GM12865 (cell line): Measurements from ENCODE around the gene FARS2.

Experiments
- DNase-seq: peaks from one replicate; pipeline ENCODE4 v3.0.0; 2010; ENCODE audit warnings: low read depth
- H3K4me3 ChIP-seq: 2 replicates; pipeline ENCODE4 v1.5.1; 2011; ENCODE audit warnings: mild to moderate bottlenecking, low read depth, low read length, control low read depth
- TF ChIP-seq, protein P1 (sequence below): IDR thresholded peaks from 2 replicates; pipeline ENCODE4 v1.5.1; 2011; ENCODE audit warnings: low read length, control low read depth, low read depth, inconsistent platforms; ENCODE audit not compliant: insufficient read depth; ENCODE audit errors: missing control alignments

FARS2 gene

GRCh38 chr6:5481033-5481432 lies 219.7 kb downstream of the FARS2 start:
- TF ChIP-seq, protein P1, sequence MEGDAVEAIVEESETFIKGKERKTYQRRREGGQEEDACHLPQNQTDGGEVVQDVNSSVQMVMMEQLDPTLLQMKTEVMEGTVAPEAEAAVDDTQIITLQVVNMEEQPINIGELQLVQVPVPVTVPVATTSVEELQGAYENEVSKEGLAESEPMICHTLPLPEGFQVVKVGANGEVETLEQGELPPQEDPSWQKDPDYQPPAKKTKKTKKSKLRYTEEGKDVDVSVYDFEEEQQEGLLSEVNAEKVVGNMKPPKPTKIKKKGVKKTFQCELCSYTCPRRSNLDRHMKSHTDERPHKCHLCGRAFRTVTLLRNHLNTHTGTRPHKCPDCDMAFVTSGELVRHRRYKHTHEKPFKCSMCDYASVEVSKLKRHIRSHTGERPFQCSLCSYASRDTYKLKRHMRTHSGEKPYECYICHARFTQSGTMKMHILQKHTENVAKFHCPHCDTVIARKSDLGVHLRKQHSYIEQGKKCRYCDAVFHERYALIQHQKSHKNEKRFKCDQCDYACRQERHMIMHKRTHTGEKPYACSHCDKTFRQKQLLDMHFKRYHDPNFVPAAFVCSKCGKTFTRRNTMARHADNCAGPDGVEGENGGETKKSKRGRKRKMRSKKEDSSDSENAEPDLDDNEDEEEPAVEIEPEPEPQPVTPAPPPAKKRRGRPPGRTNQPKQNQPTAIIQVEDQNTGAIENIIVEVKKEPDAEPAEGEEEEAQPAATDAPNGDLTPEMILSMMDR, result no peak
- DNase-seq, result no peak
- no peak overlapping the region for H3K4me3 ChIP-seq

GRCh38 chr6:5481750-5482149 lies 220.4 kb downstream of the FARS2 start:
- H3K4me3 ChIP-seq, result no peak overlapping the region
- DNase-seq, result no peak
- TF ChIP-seq, protein P1, result no peak

DNA sequence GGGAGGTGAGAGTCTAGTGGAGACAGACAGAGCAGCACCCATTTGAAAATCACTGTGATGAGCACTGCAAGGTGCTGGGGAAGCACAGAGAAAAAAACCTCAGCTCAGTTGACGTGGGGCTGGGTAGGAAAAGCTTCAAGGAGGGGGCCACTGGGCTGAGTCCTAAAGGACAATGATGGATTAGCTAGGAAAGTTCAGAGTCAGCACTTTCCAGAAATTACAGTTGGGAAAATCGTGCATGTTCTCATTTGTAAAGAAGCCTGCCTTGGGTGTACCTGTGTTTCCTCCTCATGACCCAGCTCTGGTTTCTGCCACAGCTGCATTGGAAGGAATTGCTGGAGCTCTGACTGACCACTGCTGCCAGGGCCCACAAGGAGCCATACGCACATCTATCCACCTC lies 221.3 kb downstream of the FARS2 start:
- DNase-seq, result no peak

DNA sequence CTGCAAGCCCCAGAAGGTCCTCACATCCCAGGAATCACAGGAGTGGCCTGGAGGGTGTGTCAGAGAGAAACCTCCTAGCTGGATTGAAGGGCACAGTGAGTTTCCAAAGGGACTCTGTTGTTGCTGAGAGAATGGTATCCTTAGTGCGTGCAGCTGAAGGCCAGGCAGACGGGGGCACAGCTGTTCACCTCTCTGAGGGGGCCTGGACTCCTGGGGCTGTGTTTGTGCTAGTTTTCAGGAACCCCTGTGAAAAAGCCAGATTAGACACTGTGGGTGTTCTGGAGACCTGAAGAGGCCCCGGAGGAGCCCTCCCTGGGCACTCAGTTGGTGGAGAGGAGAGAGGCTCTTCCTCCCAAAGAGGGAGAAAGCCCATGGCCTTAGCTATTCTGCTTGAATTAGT lies 223.4 kb downstream of the FARS2 start:
- DNase-seq, result no peak
- H3K4me3 ChIP-seq, result no peak overlapping the region
- TF ChIP-seq, protein P1, result no peak

More for the DNA sequence above, 221.3 kb downstream of the FARS2 start:
- H3K4me3 ChIP-seq, result no peak overlapping the region
- TF ChIP-seq, protein P1, result no peak

DNA sequence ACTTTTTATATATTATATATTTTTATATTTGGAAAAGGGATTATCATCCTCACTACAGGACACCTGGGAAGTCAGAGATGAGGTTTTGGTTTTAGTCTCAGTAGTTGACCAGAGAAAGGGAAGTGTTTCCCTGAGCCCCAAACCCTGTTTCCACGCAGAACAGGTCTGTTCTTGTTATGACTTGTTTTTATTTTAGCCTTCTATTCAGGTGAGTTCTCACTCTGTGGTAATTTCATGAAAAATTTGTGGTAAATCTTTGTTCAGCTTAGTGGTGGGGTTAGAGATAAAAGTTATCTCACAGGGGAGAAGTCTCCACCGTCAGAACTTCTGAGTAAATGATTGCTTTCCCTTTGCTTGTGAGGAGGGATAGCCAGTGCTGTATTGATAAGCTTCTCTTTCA lies 224.9 kb downstream of the FARS2 start:
- peak; percentile 67 for DNase-seq
- H3K4me3 ChIP-seq, result no peak overlapping the region

DNA sequence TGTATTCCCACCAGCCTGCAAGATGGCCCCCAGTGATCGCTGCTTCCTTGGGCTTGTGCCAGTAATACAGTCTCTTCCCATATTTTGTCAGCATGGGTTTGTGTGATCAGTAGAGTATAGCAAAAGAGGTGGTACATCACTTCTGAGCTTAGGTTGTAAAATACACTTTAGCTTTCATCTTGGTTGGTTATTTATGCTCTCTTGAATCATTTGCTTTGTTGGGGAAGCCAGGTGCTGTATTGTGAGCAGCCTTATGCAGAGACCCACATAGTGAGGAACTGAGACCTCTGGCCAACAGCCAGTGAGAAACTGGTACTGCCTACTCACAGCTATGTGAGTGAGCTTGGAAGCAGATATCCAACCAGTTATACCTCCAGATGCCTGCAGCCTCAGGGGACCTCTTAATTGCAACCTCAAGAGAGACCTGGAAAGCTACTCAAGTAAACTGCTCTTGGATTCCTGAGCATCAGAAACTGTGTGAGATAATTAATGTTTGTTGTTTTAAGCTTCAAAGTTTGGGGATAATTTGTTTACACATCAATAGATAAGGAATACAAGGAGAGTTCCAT lies 229.3 kb downstream of the FARS2 start:
- TF ChIP-seq, protein P1, result no peak
- DNase-seq, result no peak

More for the DNA sequence above, 224.9 kb downstream of the FARS2 start:
- TF ChIP-seq, protein P1, result no peak

DNA sequence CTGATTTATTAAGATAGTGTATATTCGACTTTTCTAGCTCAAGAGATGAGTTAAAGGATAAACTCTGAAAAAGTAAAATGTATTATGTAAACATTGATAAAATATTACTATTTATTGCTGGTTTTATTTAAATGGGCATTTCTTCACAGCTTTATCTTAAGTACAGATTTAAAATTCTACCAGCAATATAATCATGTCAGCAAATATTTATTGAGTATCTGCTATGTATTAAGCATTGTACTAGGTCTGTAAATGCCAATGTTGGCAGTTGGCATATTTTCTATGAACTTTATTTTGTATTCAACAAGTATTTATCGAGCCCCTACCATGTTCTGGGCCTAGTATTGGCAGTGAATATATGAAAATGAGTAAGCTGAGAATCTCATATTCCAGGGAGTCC lies 231.0 kb downstream of the FARS2 start:
- no peak for DNase-seq
- TF ChIP-seq, protein P1, result no peak
- H3K4me3 ChIP-seq, result no peak overlapping the region

More for the DNA sequence above, 229.3 kb downstream of the FARS2 start:
- H3K4me3 ChIP-seq, result no peak overlapping the region
